HepG2 (cell line): ENCODE data around the gene TSSK3. TPM values are rescaled to one million over a fixed set of nuclear protein-coding genes. Genes with fewer than 3 reads are reported as not detected.
A peak's percentile ranks its signal among the peaks of the same experiment; 100 is the strongest.

ENCODE experiments used
- ATAC-seq: fragments of 200-7000 bp; cut with Tn5 transposase; 3 replicates; pipeline ENCODE4 v1.9.1; 2020; ENCODE audit warnings: mild to moderate bottlenecking, moderate library complexity
- BruUV-seq: library from RNA; stranded (reverse); fragments of 400-500 nt; replicated peaks from 2 replicates; lab custom pipeline; 2021; lab: Mats Ljungman, UMichigan
- CTCF ChIA-PET: fragments of 300-600 bp; formaldehyde crosslinking; extraction: SDS; loops from one replicate; lab custom pipeline; 2021; ENCODE audit warnings: low total read pairs, inconsistent platforms, low intra/inter-chr PET ratio; lab: Yijun Ruan, JAX
- POLR2A ChIA-PET: fragments of 350-600 bp; sonication (Branson Sonifier 250); formaldehyde crosslinking; loops from one replicate; lab custom pipeline; 2020; ENCODE audit warnings: antibody characterized with exemption, inconsistent platforms; lab: Yijun Ruan, JAX
- DNase-seq: peaks from one replicate; pipeline ENCODE4 v3.0.0-alpha.2; 2015; ENCODE audit warnings: low spot score
- FAIRE-seq: peaks from 3 replicates; lab custom pipeline; 2011; peaks lifted over from hg19 to GRCh38; lab: Jason Lieb, UNC
- H2AFZ ChIP-seq: one replicate; pipeline ENCODE4 v1.6.1; 2011; ENCODE audit warnings: low read length, inconsistent platforms
- H3K27ac ChIP-seq: fragments of 300-600 bp; 3 replicates; pipeline ENCODE4 v1.8.0; 2011; ENCODE audit warnings: mixed run types, mild to moderate bottlenecking, mixed read lengths, low read length, inconsistent platforms; ENCODE audit not compliant: insufficient read depth; ENCODE audit errors: extremely low read length
- H3K27me3 ChIP-seq, 2 experiments: fragments of 200-600 bp in 1 of 2; 2 replicates in 1 of 2; 3 replicates in 1 of 2; pipeline versions ENCODE4 v1.6.0 to v1.8.0; 2011; ENCODE audit warnings: low read length in 2 of 2, mild to moderate bottlenecking in 2 of 2, moderate library complexity in 2 of 2, inconsistent platforms in 1 of 2; ENCODE audit not compliant: insufficient read depth in 2 of 2, control insufficient read depth in 1 of 2
- H3K36me3 ChIP-seq, 2 experiments: fragments of 200-600 bp in 1 of 2; replicated peaks in 1 of 2; 2 replicates in 1 of 2; 3 replicates in 1 of 2; pipeline versions ENCODE4 v1.5.1 to v1.8.0; 2011; ENCODE audit warnings: low read length in 2 of 2, inconsistent platforms in 1 of 2; ENCODE audit not compliant: insufficient read depth in 2 of 2, control insufficient read depth in 1 of 2
- H3K4me1 ChIP-seq: 2 replicates; pipeline ENCODE4 v1.5.1; 2012; ENCODE audit warnings: low read length, inconsistent platforms; ENCODE audit not compliant: insufficient read depth
- H3K4me2 ChIP-seq: 2 replicates; pipeline ENCODE4 v1.6.0; 2011; ENCODE audit warnings: low read depth, low read length, inconsistent platforms
- H3K4me3 ChIP-seq, 3 experiments: fragments of 200-600 bp in 1 of 3; sonication (generic), shearing (Covaris generic) in 1 of 3; replicated peaks in 1 of 3; 2 replicates each; pipeline ENCODE4 v1.5.1; 2011 to 2016; ENCODE audit warnings: low read length in 3 of 3, inconsistent platforms in 2 of 3, low read depth in 2 of 3, mild to moderate bottlenecking in 2 of 3, control low read depth in 1 of 3, mixed read lengths in 1 of 3; ENCODE audit not compliant: insufficient read depth in 1 of 3
- H3K79me2 ChIP-seq: one replicate; pipeline ENCODE4 v1.6.1; 2011; ENCODE audit warnings: low read length, inconsistent platforms; ENCODE audit not compliant: insufficient read depth
- H3K9ac ChIP-seq: 2 replicates; pipeline ENCODE4 v1.6.0; 2011; ENCODE audit warnings: mild to moderate bottlenecking, low read depth, low read length, inconsistent platforms; ENCODE audit not compliant: insufficient read depth
- H3K9me3 ChIP-seq: 2 replicates; pipeline ENCODE4 v1.5.1; 2012; ENCODE audit warnings: mild to moderate bottlenecking, low read length
- H4K20me1 ChIP-seq: 2 replicates; pipeline ENCODE4 v1.6.0; 2011; ENCODE audit warnings: inconsistent platforms, mild to moderate bottlenecking, low read length, moderate library complexity; ENCODE audit not compliant: insufficient read depth
- ARNTL ChIP-seq: sonication (generic); formaldehyde crosslinking; IDR thresholded peaks from 2 replicates; pipeline ENCODE4 v1.4.0; 2020; ENCODE audit warnings: mild to moderate bottlenecking, missing genetic modification reagents
- CEBPZ ChIP-seq: IDR thresholded peaks from 2 replicates; pipeline ENCODE4 v1.6.1; 2012; ENCODE audit warnings: low read length, improper control_type of control experiment
- CENPBD1 ChIP-seq: sonication (generic); formaldehyde crosslinking; IDR thresholded peaks from 2 replicates; pipeline ENCODE4 v1.8.0; 2022; ENCODE audit warnings: missing genetic modification reagents, low read depth, mild to moderate bottlenecking, borderline replicate concordance
- CHD2 ChIP-seq: IDR thresholded peaks from 2 replicates; pipeline ENCODE4 v1.6.1; 2011; ENCODE audit warnings: low read depth, low read length, improper control_type of control experiment
- DMTF1 ChIP-seq: sonication (generic); formaldehyde crosslinking; IDR thresholded peaks from 2 replicates; pipeline ENCODE4 v1.4.0; 2020; ENCODE audit warnings: mild to moderate bottlenecking, missing genetic modification reagents
- DR1 ChIP-seq: sonication (generic); formaldehyde crosslinking; IDR thresholded peaks from 2 replicates; pipeline ENCODE4 v1.8.0; 2021; ENCODE audit warnings: mild to moderate bottlenecking, missing genetic modification reagents, inconsistent platforms
- EHMT2 ChIP-seq: fragments of 200-600 bp; sonication (generic); IDR thresholded peaks from 2 replicates; pipeline ENCODE4 v1.7.0; 2017; ENCODE audit warnings: antibody characterized with exemption, low read depth, low read length, borderline replicate concordance
- ESRRA ChIP-seq: sonication (generic); formaldehyde crosslinking; IDR thresholded peaks from 2 replicates; pipeline ENCODE4 v1.5.1; 2020; ENCODE audit warnings: mild to moderate bottlenecking, low read depth, missing genetic modification reagents
- HNF4A ChIP-seq: sonication (generic); formaldehyde crosslinking; IDR thresholded peaks from 2 replicates; pipeline ENCODE4 v1.4.0; 2020; ENCODE audit warnings: missing genetic modification reagents
- NR3C1 ChIP-seq: sonication (generic); formaldehyde crosslinking; IDR thresholded peaks from 2 replicates; pipeline ENCODE4 v1.4.0; 2020; ENCODE audit warnings: missing genetic modification reagents
- SCMH1 ChIP-seq: sonication (generic); formaldehyde crosslinking; IDR thresholded peaks from 2 replicates; pipeline ENCODE4 v1.9.0; 2021; ENCODE audit warnings: missing genetic modification reagents, mild to moderate bottlenecking, borderline replicate concordance
- TBP ChIP-seq: sonication (generic); formaldehyde crosslinking; IDR thresholded peaks from 2 replicates; pipeline ENCODE4 v1.5.0; 2020; ENCODE audit warnings: missing genetic modification reagents
- ZBTB7B ChIP-seq: sonication (generic); formaldehyde crosslinking; IDR thresholded peaks from 2 replicates; pipeline ENCODE4 v1.4.0; 2020; ENCODE audit warnings: missing genetic modification reagents
- ZNF235 ChIP-seq: sonication (generic); formaldehyde crosslinking; IDR thresholded peaks from 2 replicates; pipeline ENCODE4 v1.8.1; 2023; ENCODE audit warnings: mild to moderate bottlenecking, missing genetic modification reagents, borderline replicate concordance
- ZNF790 ChIP-seq: sonication (generic); formaldehyde crosslinking; IDR thresholded peaks from 2 replicates; pipeline ENCODE4 v1.8.0; 2022; ENCODE audit warnings: missing genetic modification reagents, mild to moderate bottlenecking, borderline replicate concordance
- ZNF878 ChIP-seq: sonication (generic); formaldehyde crosslinking; IDR thresholded peaks from 2 replicates; pipeline ENCODE4 v1.8.1; 2023; ENCODE audit warnings: mild to moderate bottlenecking, missing genetic modification reagents, moderate library complexity
- whole genome bisulfite sequencing: methylation state at CpG from one replicate; pipeline ENCODE4 v1.1.6; 2017; ENCODE audit warnings: low lambda C conversion rate; 5-methylcytosine and 5-hydroxymethylcytosine counted together
- in situ Hi-C: cut with HindIII; loops from 2 replicates; pipeline ENCODE4 v1.10.0; 2017; ENCODE audit warnings: low pct_unique_long_range_greater_than_20kb; ENCODE audit not compliant: extremely low pct_ligation_motif_present
- intact Hi-C: fragments of 100-400 bp; cut with micrococcal nuclease; formaldehyde crosslinking; loops from one replicate; pipeline ENCODE4 v1.10.0; 2022; ENCODE audit not compliant: unreplicated experiment
- polyA plus RNA-seq, 8 experiments: library from polyadenylated mRNA; depleted of rRNA in 3 of 8; stranded (reverse) in 7 of 8; unstranded in 1 of 8; fragments of >200 nt; fragmentation: Illumina TruSeq in 4 of 8; extraction: Trizol in 4 of 8; gene quantifications; 2 replicates each; pipeline versions ENCODE4 v1.2.1 to v1.2.3, GENCODE V29; 2011 to 2016; ENCODE audit warnings: low read depth in 4 of 8, missing spikeins in 1 of 8, mixed read lengths in 1 of 8; ENCODE audit not compliant: insufficient read depth in 1 of 8
- total RNA-seq, 5 experiments: library from RNA; depleted of rRNA; stranded (reverse); fragments of >200 nt; fragmentation: Illumina TruSeq; extraction: Trizol; gene quantifications; 2 replicates each; pipeline ENCODE4 v1.2.3, GENCODE V29; 2016; ENCODE audit warnings: low read depth in 1 of 5

Gene TSSK3
- total and polyA plus RNA-seq, 2 of the 13 experiments (the other 11 are each of a cell fraction or from before 2014, with no cell fraction given), result 1.0 to 1.1 TPM

DNA sequence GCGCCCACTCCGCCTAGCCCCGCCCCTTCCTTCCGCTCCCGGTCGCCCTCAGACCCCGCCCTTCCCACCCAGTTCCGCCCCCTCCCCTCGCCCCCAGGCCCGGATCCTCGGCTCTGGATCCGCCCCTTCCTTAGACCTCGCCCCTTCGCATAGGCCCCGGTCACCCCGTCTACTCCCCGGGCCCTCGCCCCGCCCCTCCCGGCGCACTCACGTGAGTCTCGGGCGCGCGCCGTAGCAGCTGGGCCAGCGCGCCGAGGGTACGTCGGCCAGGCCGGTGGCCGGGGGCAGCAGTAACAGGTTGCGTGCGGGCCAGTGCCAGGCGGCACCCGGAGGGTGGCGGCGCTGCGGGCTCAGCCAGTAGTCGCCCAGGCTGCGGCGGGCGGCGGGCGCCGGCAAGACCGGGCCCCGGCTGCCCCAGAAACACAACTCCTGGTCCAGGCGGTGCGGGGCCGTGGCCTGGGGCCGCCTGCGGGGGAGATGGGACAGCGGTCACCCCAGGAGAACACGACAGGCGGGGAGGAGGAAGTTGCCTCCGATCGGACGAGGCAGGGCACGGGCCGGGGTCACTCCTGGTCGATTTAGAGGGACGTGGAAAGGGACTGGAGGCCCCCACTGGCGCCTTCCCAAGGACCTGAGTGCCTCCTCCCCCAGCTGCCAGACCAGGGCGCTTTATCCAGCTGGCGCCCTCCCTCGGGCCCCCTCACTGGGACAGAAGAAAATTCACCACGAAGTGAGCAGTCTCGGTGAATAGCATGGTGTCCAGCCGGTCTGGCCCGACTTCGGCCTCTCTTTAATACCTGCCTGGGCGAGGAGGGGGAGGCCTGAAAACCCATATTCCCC, 10.7 kb upstream of the TSSK3 start (continued):
- TF ChIP-seq DMTF1, result no peak

DNA sequence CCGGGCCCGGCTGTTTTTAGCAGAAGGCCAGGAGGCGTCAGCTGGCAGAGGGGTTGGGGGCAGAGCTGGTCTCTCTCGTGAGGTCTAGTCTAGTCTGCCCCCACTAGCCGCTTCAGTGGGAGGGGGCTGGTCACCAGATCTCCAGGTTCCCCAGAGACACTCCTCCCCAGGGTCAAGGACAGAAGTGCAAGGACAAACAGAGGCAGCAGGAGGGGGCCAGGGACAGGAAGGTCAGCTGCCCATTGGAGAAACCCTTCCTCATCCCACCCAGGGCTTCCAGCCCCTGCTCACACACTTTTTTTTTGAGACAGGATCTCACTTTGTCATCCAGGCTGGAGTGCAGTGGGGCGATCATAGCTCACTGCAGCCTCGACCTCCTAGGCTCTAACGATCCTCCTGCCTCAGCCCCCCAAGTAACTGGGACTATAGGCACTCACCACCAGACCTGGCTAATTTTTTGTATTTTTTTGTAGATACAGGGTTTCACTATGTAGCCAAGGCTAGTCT, 10.0 kb upstream of the TSSK3 start:
- Histone ChIP-seq H3K9me3 (no peaks in the 10 kb centered on the region), H3K36me3 (no peaks in the 10 kb centered on the region), H3K4me2 (peak overlapping the region; percentile 80), H4K20me1 (no peaks in the 10 kb centered on the region), H3K27ac (peak overlapping the region; percentile 92), H2AFZ (no peak overlapping the region), H3K4me1 (peaks cover 63% of the 10 kb centered on the region), H3K9ac (peak overlapping the region; percentile 87), H3K27me3 (no peaks in the 10 kb centered on the region), H3K79me2 (no peaks in the 10 kb centered on the region), H3K4me3 (peak overlapping the region; percentile 64 to 81 (median 73))
- 9% methylated on average over 5 of the region's 8 CpGs for WGBS
- no TSS peak for BruUV-seq
- DNase-seq (peak; percentile 33), ATAC-seq (peak; percentile 13), FAIRE-seq (peak; percentile 51)
- intact Hi-C loops, result no loop called here
- POLR2A ChIA-PET, result interaction anchor here (0.7 to 10.1 kb wide), 22 partner anchors 8 to 299 kb away, joined by 3 to 222 read pairs (median 8); partner anchors contain the start of genes BSDC1, FAM229A, HDAC1 and LCK
- CTCF ChIA-PET, result no interaction called here
- in situ Hi-C loops, result no loop called here
- no peak for TF ChIP-seq ZNF790 (CRISPR knock-in tag)
- TF ChIP-seq ZBTB7B, result peak; percentile 58; the same call in 1 of the 2 replicates
- TF ChIP-seq CENPBD1 (CRISPR knock-in tag), result no peak
- TF ChIP-seq NR3C1 (CRISPR knock-in tag), result no peak
- peak; percentile 95 for TF ChIP-seq ESRRA (CRISPR knock-in tag)
- TF ChIP-seq TBP (CRISPR knock-in tag), result no peak
- no peak for TF ChIP-seq ARNTL (CRISPR knock-in tag)
- no peak for TF ChIP-seq DR1 (CRISPR knock-in tag)
- no peak for TF ChIP-seq EHMT2
- TF ChIP-seq CEBPZ, result no peak
- TF ChIP-seq ZNF878 (CRISPR knock-in tag), result no peak
- no peak for TF ChIP-seq SCMH1 (CRISPR knock-in tag)
- TF ChIP-seq HNF4A (CRISPR knock-in tag), result peak; percentile 40; the same call in 1 of the 2 replicates
- TF ChIP-seq CHD2, result no peak
- no peak for TF ChIP-seq ZNF235 (CRISPR knock-in tag)
